ENCODE results near the gene DENND1A.

DENND1A gene

DNA sequence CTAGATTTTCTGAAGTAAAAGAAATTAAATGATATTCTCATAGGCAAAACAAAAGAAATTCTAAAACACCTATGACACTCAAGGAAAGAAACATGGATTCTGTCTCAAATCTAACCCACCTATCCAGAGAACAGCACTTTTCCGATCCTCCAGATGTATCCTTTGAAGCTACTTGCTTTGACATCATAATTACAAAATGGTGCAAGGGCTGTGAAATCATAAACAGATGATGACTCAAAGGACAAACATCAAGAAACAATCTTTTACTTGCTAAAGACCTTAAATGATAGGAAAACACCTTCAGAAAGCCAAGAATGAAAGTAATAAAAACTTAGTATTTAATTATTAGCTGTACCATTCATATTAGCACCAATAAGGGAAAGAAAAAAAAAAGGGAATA is 202.6 kb downstream of the DENND1A start:
- no peak for DNase-seq (ENCODE audit: low read depth, low spot score)

- DNase-seq (ENCODE audit: low read depth, low spot score): no peak
Measured at GRCh38 chr9:123725389-123725788, 204.5 kb downstream of the DENND1A start.

DNA sequence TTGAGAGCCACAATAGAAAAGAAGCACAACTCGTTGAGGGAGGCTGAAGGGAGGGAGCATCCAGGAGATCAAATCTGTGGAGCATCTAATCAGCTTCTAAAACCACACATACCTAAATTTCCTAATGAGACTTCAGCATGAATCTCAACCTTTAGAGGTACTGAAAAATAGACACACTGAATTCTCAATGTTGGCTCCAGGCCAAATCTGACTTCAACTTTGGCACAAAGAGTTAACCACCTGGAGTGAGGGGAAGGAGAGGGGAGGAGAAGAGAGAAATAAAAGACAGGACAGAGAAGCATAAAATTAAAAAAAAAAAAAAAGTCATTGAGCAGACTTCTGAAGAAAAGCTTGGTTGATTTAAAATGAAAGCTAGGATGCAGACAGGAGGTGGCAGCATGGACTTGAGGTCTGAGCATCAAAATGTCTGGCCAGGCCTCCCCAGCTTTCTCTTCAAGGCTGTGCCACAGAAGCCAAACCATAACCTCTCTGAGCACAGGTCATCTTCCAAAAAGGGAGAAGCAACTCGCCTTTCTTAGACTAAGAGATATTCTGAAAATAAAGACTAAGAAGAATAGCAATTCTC is 205.6 kb downstream of the DENND1A start:
- no peak for DNase-seq (ENCODE audit: low read depth, low spot score)

- no peak for DNase-seq (ENCODE audit: low read depth, low spot score)
Measured at GRCh38 chr9:123723135-123723875, 206.6 kb downstream of the DENND1A start.

- DNase-seq (ENCODE audit: low read depth, low spot score): no peak
Measured at GRCh38 chr9:123722378-123722777, 207.5 kb downstream of the DENND1A start.

GRCh38 chr9:123718188-123718587 is 211.7 kb downstream of the DENND1A start:
- no peak for DNase-seq (ENCODE audit: low read depth, low spot score)

GRCh38 chr9:123717581-123718175 is 212.2 kb downstream of the DENND1A start:
- no peak for DNase-seq (ENCODE audit: low read depth, low spot score)

- no peak for DNase-seq (ENCODE audit: low read depth, low spot score)
Measured at GRCh38 chr9:123716339-123716945, 213.5 kb downstream of the DENND1A start.

GRCh38 chr9:123715258-123715657 is 214.7 kb downstream of the DENND1A start:
- no peak for DNase-seq (ENCODE audit: low read depth, low spot score)

- DNase-seq (ENCODE audit: low read depth, low spot score): no peak
Measured at GRCh38 chr9:123713282-123713681, 216.6 kb downstream of the DENND1A start.

DNA sequence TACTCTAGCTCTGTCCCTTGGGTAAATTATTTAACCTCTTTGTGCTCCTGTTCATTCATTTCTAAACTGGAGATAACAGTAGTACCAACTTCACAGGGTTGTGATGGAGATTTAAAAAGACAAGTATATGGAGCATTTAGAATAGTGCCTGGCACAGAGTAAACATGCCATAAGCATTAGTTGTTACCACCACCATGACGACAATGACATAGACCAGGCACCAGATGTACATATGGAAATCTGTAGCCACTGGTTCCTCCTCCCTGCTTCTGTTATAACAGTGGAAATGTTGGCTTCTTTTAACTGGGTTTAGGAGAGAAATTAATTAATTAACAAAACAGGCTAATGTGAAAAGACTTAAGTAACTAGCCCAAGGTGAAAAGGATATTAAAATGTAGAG is 217.5 kb downstream of the DENND1A start:
- DNase-seq (ENCODE audit: low read depth, low spot score): no peak

GRCh38 chr9:123710299-123710698 is 219.6 kb downstream of the DENND1A start:
- peak; percentile 5 for DNase-seq (ENCODE audit: low read depth, low spot score)

GRCh38 chr9:123702483-123702882 is 227.4 kb downstream of the DENND1A start:
- no peak for DNase-seq (ENCODE audit: low read depth, low spot score)

DNA sequence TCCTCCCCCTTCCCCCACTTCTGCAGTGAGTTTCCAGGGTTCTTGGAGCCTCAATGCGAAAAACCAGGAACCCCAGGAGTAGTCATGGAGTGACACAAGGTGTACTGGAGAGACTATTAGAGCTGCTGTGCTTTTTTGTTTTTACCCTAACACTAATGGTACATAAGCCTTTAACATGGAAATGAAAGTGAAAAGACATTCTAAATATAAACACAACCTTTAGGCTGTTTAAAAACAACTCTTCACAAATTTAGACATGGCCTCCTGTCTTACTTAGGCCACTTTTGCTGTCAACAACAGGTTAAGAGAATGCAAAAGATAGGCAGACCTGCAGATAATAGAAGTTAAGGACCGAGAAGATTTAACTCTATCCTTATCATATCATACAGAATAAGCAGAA is 232.2 kb downstream of the DENND1A start:
- no peak for DNase-seq (ENCODE audit: low read depth, low spot score)

- DNase-seq (ENCODE audit: low read depth, low spot score): no peak
Measured at GRCh38 chr9:123696476-123696875, 233.4 kb downstream of the DENND1A start.

GRCh38 chr9:123695386-123695785 is 234.5 kb downstream of the DENND1A start:
- no peak for DNase-seq (ENCODE audit: low read depth, low spot score)

GRCh38 chr9:123691765-123692303 is 238.1 kb downstream of the DENND1A start:
- no peak for DNase-seq (ENCODE audit: low read depth, low spot score)

DNA sequence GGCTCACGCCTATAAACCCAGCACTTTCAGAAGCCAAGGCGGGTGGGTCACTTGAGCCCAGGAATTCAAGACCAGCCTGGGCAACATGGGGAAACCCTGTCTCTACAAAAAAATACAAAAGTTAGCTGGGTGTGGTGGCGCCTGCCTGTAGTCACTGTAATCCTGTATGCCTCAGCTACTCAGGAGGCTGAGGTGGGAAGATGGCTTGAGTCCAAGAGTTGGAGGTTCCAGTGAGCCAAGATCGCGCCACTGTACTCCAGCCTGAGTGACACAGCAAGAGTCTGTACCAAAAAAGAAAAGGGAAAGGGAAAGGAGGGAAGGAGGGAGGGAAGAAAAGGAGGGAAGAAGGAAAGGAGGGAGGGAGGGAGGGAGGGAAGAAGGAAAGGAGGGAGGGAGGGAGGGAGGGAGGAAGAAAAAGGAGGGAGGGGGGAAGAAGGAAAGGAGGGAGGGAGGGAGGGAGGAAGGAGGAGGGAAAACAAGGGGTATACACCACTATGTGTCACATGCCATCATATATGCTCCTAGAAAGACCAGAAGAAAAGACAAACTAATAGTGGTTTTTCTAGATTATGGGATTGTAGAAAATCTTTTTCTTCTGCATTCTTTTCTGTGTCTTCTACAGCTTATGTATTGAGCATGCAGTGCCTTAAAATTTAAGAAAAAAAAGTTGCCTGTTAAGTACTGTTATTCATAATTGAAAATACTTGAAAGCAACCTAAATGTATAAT is 240.1 kb downstream of the DENND1A start:
- no peak for DNase-seq (ENCODE audit: low read depth, low spot score)

GRCh38 chr9:123687246-123687751 is 242.6 kb downstream of the DENND1A start:
- no peak for DNase-seq (ENCODE audit: low read depth, low spot score)

- DNase-seq (ENCODE audit: low read depth, low spot score): no peak
Measured at GRCh38 chr9:123686829-123687192, 243.1 kb downstream of the DENND1A start.

GRCh38 chr9:123686131-123686828 is 243.6 kb downstream of the DENND1A start:
- no peak for DNase-seq (ENCODE audit: low read depth, low spot score)
